HepG2 (cell line): ENCODE results near the gene SLC1A5. TPM values are rescaled to one million over a fixed set of nuclear protein-coding genes. Genes with fewer than 3 reads are reported as not detected.

Experiments
- ATAD3A ChIP-seq: sonication (generic); formaldehyde crosslinking; IDR thresholded peaks from 2 replicates; pipeline ENCODE4 v1.4.0; 2020; ENCODE audit warnings: missing genetic modification reagents
- GPN1 ChIP-seq: sonication (generic); formaldehyde crosslinking; IDR thresholded peaks from 2 replicates; pipeline ENCODE4 v1.5.1; 2020; ENCODE audit warnings: missing genetic modification reagents, borderline replicate concordance
- HOXA5 ChIP-seq: sonication (generic); formaldehyde crosslinking; IDR thresholded peaks from 2 replicates; pipeline ENCODE4 v1.4.0; 2020; ENCODE audit warnings: missing genetic modification reagents
- POGK ChIP-seq: sonication (generic); formaldehyde crosslinking; conservative IDR thresholded peaks from 2 replicates; pipeline ENCODE4 v1.8.0; 2022; ENCODE audit warnings: mild to moderate bottlenecking, moderate library complexity, missing genetic modification reagents
- SRSF4 ChIP-seq: fragments of 200-400 bp; formaldehyde crosslinking; IDR thresholded peaks from one replicate; pipeline ENCODE4 v1.6.1; 2018; ENCODE audit warnings: mild to moderate bottlenecking, low read depth, low read length, moderate library complexity; ENCODE audit not compliant: poor library complexity, severe bottlenecking
- ZNF609 ChIP-seq: sonication (generic); formaldehyde crosslinking; IDR thresholded peaks from 2 replicates; pipeline ENCODE4 v1.4.0; 2020; ENCODE audit warnings: mild to moderate bottlenecking, missing genetic modification reagents, borderline replicate concordance
- ZNF674 ChIP-seq: sonication (generic); formaldehyde crosslinking; IDR thresholded peaks from 2 replicates; pipeline ENCODE4 v1.5.0; 2020; ENCODE audit warnings: low read depth, mild to moderate bottlenecking, missing genetic modification reagents
- polyA plus RNA-seq, 8 experiments: library from polyadenylated mRNA; depleted of rRNA in 3 of 8; stranded (reverse) in 7 of 8; unstranded in 1 of 8; fragments of >200 nt; fragmentation: Illumina TruSeq in 4 of 8; extraction: Trizol in 4 of 8; gene quantifications; 2 replicates each; pipeline versions ENCODE4 v1.2.1 to v1.2.3, GENCODE V29; 2011 to 2016; ENCODE audit warnings: low read depth in 4 of 8, missing spikeins in 1 of 8, mixed read lengths in 1 of 8; ENCODE audit not compliant: insufficient read depth in 1 of 8
- total RNA-seq, 5 experiments: library from RNA; depleted of rRNA; stranded (reverse); fragments of >200 nt; fragmentation: Illumina TruSeq; extraction: Trizol; gene quantifications; 2 replicates each; pipeline ENCODE4 v1.2.3, GENCODE V29; 2016; ENCODE audit warnings: low read depth in 1 of 5

SLC1A5 gene
- total and polyA plus RNA-seq, 2 of the 13 experiments (the other 11 are each of a cell fraction or from before 2014, with no cell fraction given) = 120 to 159 TPM

- TF ChIP-seq POGK (peak; percentile 9; the same call in 1 of the 2 replicates), ATAD3A (CRISPR knock-in tag) (no peak), ZNF609 (no peak), HOXA5 (CRISPR knock-in tag) (no peak), ZNF674 (CRISPR knock-in tag) (no peak), GPN1 (no peak), SRSF4 (no peak)
Measured at GRCh38 chr19:46785054-46785979, 3.1 kb downstream of the SLC1A5 start (continued).
